Measurements from ENCODE around the gene KLHL26. TPM values are rescaled to one million over a fixed set of nuclear protein-coding genes. Genes with fewer than 3 reads are reported as not detected.

Gene KLHL26
- total and polyA plus RNA-seq, 2 of the 4 experiments (the other 2 are of a cell fraction): 2.2 to 4.7 TPM

DNA sequence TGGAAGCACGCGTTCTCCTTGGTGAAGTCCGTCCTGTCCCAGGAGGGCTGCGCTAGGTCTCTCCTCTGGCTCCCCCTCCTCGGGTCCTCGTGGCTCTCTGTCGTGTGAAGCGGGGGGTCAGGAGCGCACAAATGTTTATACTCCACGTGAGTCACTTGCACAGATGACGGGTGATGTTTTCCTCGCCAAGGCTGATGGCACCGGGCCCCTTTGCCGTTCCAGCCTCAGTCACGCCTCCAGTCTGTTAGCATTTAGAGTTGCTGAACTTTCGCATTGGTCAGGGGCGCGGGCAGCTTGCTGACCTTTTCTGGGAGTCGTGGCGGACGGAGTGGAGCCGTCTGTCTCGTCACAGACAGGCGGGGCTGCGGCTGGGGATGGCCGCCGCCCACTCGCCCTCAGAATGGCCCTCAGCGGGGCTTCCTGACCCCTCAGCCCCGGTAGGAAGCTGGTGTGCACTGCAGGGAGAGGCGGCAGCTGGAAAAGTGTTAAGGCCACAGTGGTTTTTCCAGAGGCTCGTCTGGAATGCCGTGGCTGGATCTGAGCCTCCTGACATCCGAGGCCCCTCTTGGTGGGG, 13.7 kb downstream of the KLHL26 start (continued):
- TF ChIP-seq SMC3 (IDR thresholded peaks at IDR 0.05; ENCODE audit: low read depth, low read length): no peak

DNA sequence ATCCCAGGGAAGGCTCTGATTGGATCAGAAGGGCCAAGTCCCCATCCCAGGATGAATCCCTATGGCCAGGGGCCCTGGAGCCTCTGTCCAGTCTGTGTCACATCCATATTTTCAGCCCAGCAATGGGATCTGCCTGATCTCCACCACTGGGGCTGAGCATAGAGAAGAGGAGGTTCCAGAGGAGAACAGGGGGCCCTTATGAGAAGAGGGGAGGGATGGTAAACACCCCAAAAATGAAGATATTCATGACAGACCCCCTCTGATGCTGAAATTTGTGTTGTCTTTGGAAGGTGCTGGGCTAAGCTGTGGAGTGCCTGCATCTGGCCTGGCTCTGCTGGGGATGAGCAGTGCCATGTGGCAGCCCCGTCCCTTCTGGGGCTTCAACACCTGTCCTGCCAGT, 14.5 kb downstream of the KLHL26 start:
- no peak overlapping the region for H3K4me3 ChIP-seq (ENCODE audit: insufficient read depth, low read depth, low read length)
- no peaks in the 10 kb centered on the region for H3K36me3 ChIP-seq (ENCODE audit: control insufficient read depth, insufficient read depth, low read length)
- no peaks in the 10 kb centered on the region for H3K9me3 ChIP-seq (ENCODE audit: control insufficient read depth, insufficient read depth, low read length)
- peak overlapping the region; percentile 25 for H4K5ac ChIP-seq (ENCODE audit: low read depth, low read length)
- peak overlapping the region; percentile 89 for H4K91ac ChIP-seq (ENCODE audit: insufficient read depth, low read depth, low read length)
- CTCF ChIA-PET: no interaction called here
- in situ Hi-C loops (cut with MboI; ENCODE audit: low sequenced_read_pairs) (no loop called here), dilution Hi-C loops (cut with HindIII; ENCODE audit: low sequenced_read_pairs, unreplicated experiment) (no loop called here), intact Hi-C loops (cut with micrococcal nuclease) (no loop called here)
- peak overlapping the region; percentile 59 to 83 for H4K8ac ChIP-seq (ENCODE audit: low read depth in 2 of 2, low read length in 2 of 2)
- H2BK20ac ChIP-seq (ENCODE audit: low read depth, low read length): peak overlapping the region; percentile 83
- peak overlapping the region; percentile 84 for H3K23ac ChIP-seq (ENCODE audit: low read depth, low read length)
- H3K56ac ChIP-seq (ENCODE audit: extremely low read depth, insufficient read depth, low read length): peak overlapping the region; percentile 73
- no TSS peak for BruUV-seq (replicated peaks)
- peak overlapping the region; percentile 67 for H3K14ac ChIP-seq (replicated peaks; ENCODE audit: low read depth, low read length)
- H3K27me3 ChIP-seq (ENCODE audit: control insufficient read depth, insufficient read depth, low read length): no peaks in the 10 kb centered on the region
- peak overlapping the region; percentile 85 for H2BK120ac ChIP-seq (ENCODE audit: low read depth, low read length)
- peak overlapping the region; percentile 45 for H3K18ac ChIP-seq (ENCODE audit: low read depth, low read length)
- H2BK5ac ChIP-seq (ENCODE audit: low read depth, low read length, poor library complexity, severe bottlenecking): peak overlapping the region; percentile 81
- peak overlapping the region; percentile 84 for H2AK9ac ChIP-seq (replicated peaks; ENCODE audit: low read depth, low read length, poor library complexity)
- H3K9me1 ChIP-seq (ENCODE audit: insufficient read depth, low read length): peaks cover 30% of the 10 kb centered on the region
- H3K4me1 ChIP-seq (ENCODE audit: control insufficient read depth, insufficient read depth, low read length): peaks cover 37% of the 10 kb centered on the region
- peak overlapping the region; percentile 71 for H3K27ac ChIP-seq (ENCODE audit: insufficient read depth, low read length)
- DNase-seq: no peak
- no peak for ATAC-seq (ENCODE audit: low read depth)
- H4K20me1 ChIP-seq (ENCODE audit: insufficient read depth, low read length): peaks cover 31% of the 10 kb centered on the region
- peak overlapping the region; percentile 58 for H3K4me2 ChIP-seq (ENCODE audit: low read depth, low read length)
- no peak overlapping the region for H2AFZ ChIP-seq (replicated peaks; ENCODE audit: low read length, poor library complexity)
- no CpG with 5 or more reads among the region's 1 CpG for WGBS, 2 experiments (ENCODE audit: extremely low coverage in 2 of 2, insufficient read length in 1 of 2)
- POLR2A ChIA-PET (ENCODE audit: unreplicated experiment): no interaction called here
- peak overlapping the region; percentile 45; the same call in 1 of the 2 replicates for H3K9ac ChIP-seq (ENCODE audit: low read depth, low read length)
- peak overlapping the region; percentile 34; the same call in 2 of the 3 replicates for H2BK15ac ChIP-seq (ENCODE audit: low read depth, low read length)
- peaks cover 22 to 64% of the 10 kb centered on the region in 2 experiments; a peak in 3 of 4 replicates for H3K79me1 ChIP-seq (ENCODE audit: low read depth in 1 of 2, low read length in 2 of 2)
- H2AK5ac ChIP-seq (ENCODE audit: low read depth, low read length): peak overlapping the region; percentile 95
- TF ChIP-seq MXI1 (IDR thresholded peaks at IDR 0.05; ENCODE audit: borderline replicate concordance, low read depth, low read length): no peak
- TF ChIP-seq, protein P1, sequence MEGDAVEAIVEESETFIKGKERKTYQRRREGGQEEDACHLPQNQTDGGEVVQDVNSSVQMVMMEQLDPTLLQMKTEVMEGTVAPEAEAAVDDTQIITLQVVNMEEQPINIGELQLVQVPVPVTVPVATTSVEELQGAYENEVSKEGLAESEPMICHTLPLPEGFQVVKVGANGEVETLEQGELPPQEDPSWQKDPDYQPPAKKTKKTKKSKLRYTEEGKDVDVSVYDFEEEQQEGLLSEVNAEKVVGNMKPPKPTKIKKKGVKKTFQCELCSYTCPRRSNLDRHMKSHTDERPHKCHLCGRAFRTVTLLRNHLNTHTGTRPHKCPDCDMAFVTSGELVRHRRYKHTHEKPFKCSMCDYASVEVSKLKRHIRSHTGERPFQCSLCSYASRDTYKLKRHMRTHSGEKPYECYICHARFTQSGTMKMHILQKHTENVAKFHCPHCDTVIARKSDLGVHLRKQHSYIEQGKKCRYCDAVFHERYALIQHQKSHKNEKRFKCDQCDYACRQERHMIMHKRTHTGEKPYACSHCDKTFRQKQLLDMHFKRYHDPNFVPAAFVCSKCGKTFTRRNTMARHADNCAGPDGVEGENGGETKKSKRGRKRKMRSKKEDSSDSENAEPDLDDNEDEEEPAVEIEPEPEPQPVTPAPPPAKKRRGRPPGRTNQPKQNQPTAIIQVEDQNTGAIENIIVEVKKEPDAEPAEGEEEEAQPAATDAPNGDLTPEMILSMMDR (conservative IDR thresholded peaks at IDR 0.05; ENCODE audit: low read depth, low read length): no peak
- no peak for TF ChIP-seq BHLHE40 (IDR thresholded peaks at IDR 0.05; ENCODE audit: low read depth, low read length)
- no peak for TF ChIP-seq RCOR1 (IDR thresholded peaks at IDR 0.05; ENCODE audit: insufficient replicate concordance, low read length)
- no peak for TF ChIP-seq CHD1 (IDR thresholded peaks at IDR 0.05; ENCODE audit: low read depth, low read length)
- TF ChIP-seq FOS (IDR thresholded peaks at IDR 0.05; ENCODE audit: low read depth, low read length): no peak
- no peak for TF ChIP-seq SMC3 (IDR thresholded peaks at IDR 0.05; ENCODE audit: low read depth, low read length)
- TF ChIP-seq, protein P2, sequence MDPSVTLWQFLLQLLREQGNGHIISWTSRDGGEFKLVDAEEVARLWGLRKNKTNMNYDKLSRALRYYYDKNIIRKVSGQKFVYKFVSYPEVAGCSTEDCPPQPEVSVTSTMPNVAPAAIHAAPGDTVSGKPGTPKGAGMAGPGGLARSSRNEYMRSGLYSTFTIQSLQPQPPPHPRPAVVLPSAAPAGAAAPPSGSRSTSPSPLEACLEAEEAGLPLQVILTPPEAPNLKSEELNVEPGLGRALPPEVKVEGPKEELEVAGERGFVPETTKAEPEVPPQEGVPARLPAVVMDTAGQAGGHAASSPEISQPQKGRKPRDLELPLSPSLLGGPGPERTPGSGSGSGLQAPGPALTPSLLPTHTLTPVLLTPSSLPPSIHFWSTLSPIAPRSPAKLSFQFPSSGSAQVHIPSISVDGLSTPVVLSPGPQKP (IDR thresholded peaks at IDR 0.05; ENCODE audit: borderline replicate concordance, low read depth, low read length): no peak
- TF ChIP-seq MAFK (IDR thresholded peaks at IDR 0.05; ENCODE audit: low read depth, low read length): no peak
- TF ChIP-seq, protein P3, sequence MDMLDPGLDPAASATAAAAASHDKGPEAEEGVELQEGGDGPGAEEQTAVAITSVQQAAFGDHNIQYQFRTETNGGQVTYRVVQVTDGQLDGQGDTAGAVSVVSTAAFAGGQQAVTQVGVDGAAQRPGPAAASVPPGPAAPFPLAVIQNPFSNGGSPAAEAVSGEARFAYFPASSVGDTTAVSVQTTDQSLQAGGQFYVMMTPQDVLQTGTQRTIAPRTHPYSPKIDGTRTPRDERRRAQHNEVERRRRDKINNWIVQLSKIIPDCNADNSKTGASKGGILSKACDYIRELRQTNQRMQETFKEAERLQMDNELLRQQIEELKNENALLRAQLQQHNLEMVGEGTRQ (IDR thresholded peaks at IDR 0.05; ENCODE audit: low read depth, low read length): no peak
- TF ChIP-seq RAD21 (IDR thresholded peaks at IDR 0.05; ENCODE audit: low read length): no peak
- no peak for TF ChIP-seq RFX5 (IDR thresholded peaks at IDR 0.05; ENCODE audit: low read depth, low read length)
- no peak for TF ChIP-seq POLR2A (IDR thresholded peaks at IDR 0.05; ENCODE audit: low read depth, low read length)
- no peak for TF ChIP-seq CEBPB (IDR thresholded peaks at IDR 0.05; ENCODE audit: low read depth, low read length)
- H3K4ac ChIP-seq (ENCODE audit: low read depth, low read length): peak overlapping the region; percentile 90

Measured in IMR-90 (cell line).